ENCODE results near the gene TMED1. TPM values are rescaled to one million over a fixed set of nuclear protein-coding genes. Genes with fewer than 3 reads are reported as not detected.

Gene TMED1
- total RNA-seq, 4 donors from 2014 or later = 7.2 to 57.0 (median 27.2) TPM

GRCh38 chr19:10830370-10830769 is 5.6 kb downstream of the TMED1 start:
- Histone ChIP-seq H3K4me3 (no peak overlapping the region), H3K4me1 (no peaks in the 10 kb centered on the region), H3K36me3 (no peaks in the 10 kb centered on the region), H3K9me3 (no peaks in the 10 kb centered on the region), H3K27ac (no peak overlapping the region), H3K27me3 (no peaks in the 10 kb centered on the region)
- no peak for DNase-seq
- intact Hi-C loops (cut with DNase I; ENCODE audit: low total_unique reads) = no loop called here
- TF ChIP-seq CTCF (IDR thresholded peaks at IDR 0.05) (no peak), POLR2A (IDR thresholded peaks at IDR 0.05) (no peak)

- H3K4me1 ChIP-seq = no peaks in the 10 kb centered on the region
- intact Hi-C loops (cut with DNase I; ENCODE audit: low total_unique reads) = no loop called here
- H3K27me3 ChIP-seq = no peaks in the 10 kb centered on the region
- TF ChIP-seq POLR2A (IDR thresholded peaks at IDR 0.05) = no peak
- no peak for TF ChIP-seq CTCF (IDR thresholded peaks at IDR 0.05)
- no peak overlapping the region for H3K27ac ChIP-seq
- H3K9me3 ChIP-seq = no peaks in the 10 kb centered on the region
- H3K4me3 ChIP-seq = no peak overlapping the region
- no peak for DNase-seq
- H3K36me3 ChIP-seq = no peaks in the 10 kb centered on the region
Observed at GRCh38 chr19:10829967-10830366, 6.0 kb downstream of the TMED1 start.

- Histone ChIP-seq H3K27ac (no peak overlapping the region), H3K4me3 (no peak overlapping the region), H3K36me3 (no peaks in the 10 kb centered on the region), H3K27me3 (no peaks in the 10 kb centered on the region), H3K9me3 (no peaks in the 10 kb centered on the region), H3K4me1 (no peaks in the 10 kb centered on the region)
- no peak for DNase-seq
- no peak for TF ChIP-seq POLR2A (IDR thresholded peaks at IDR 0.05)
- no peak for TF ChIP-seq CTCF (IDR thresholded peaks at IDR 0.05)
- intact Hi-C loops (cut with DNase I; ENCODE audit: low total_unique reads) = no loop called here
Observed at GRCh38 chr19:10828981-10829821, 6.8 kb downstream of the TMED1 start.

GRCh38 chr19:10826846-10827245 is 9.2 kb downstream of the TMED1 start:
- no peak for DNase-seq
- Histone ChIP-seq H3K4me1 (no peaks in the 10 kb centered on the region), H3K36me3 (no peaks in the 10 kb centered on the region), H3K27ac (no peak overlapping the region), H3K9me3 (no peaks in the 10 kb centered on the region), H3K27me3 (no peaks in the 10 kb centered on the region), H3K4me3 (no peak overlapping the region)
- TF ChIP-seq POLR2A (IDR thresholded peaks at IDR 0.05) (no peak), CTCF (IDR thresholded peaks at IDR 0.05) (no peak)
- intact Hi-C loops (cut with DNase I; ENCODE audit: low total_unique reads) = no loop called here

- Histone ChIP-seq H3K27me3 (no peaks in the 10 kb centered on the region), H3K4me1 (no peaks in the 10 kb centered on the region), H3K36me3 (no peaks in the 10 kb centered on the region), H3K9me3 (no peaks in the 10 kb centered on the region), H3K27ac (no peak overlapping the region), H3K4me3 (no peak overlapping the region)
- intact Hi-C loops (cut with DNase I; ENCODE audit: low total_unique reads) = no loop called here
- DNase-seq = no peak
- no peak for TF ChIP-seq CTCF (IDR thresholded peaks at IDR 0.05)
- TF ChIP-seq POLR2A (IDR thresholded peaks at IDR 0.05) = no peak
Observed at GRCh38 chr19:10826231-10826630, 9.8 kb downstream of the TMED1 start.

All from uterus (tissue), 4 donors.